ENCODE results near the gene GPC6.

GPC6 gene

GRCh38 chr13:94417294-94417693, 1190.7 kb downstream of the GPC6 start:
- Histone ChIP-seq H3K4me2 (ENCODE audit: low read depth, low read length, poor library complexity, severe bottlenecking) (no peak overlapping the region), H2AFZ (ENCODE audit: low read length) (no peak overlapping the region), H3K36me3 (ENCODE audit: insufficient read depth, low read length) (no peaks in the 10 kb centered on the region), H4K20me1 (ENCODE audit: insufficient read depth, low read length, poor library complexity, severe bottlenecking) (no peaks in the 10 kb centered on the region), H3K79me2 (ENCODE audit: insufficient read depth, low read length) (no peaks in the 10 kb centered on the region), H3K27me3 (ENCODE audit: insufficient read depth, low read length, poor library complexity, severe bottlenecking) (no peaks in the 10 kb centered on the region), H3F3A (ENCODE audit: low read depth) (no peaks in the 10 kb centered on the region), H3K9me2 (replicated peaks; ENCODE audit: low read depth, low read length) (no peaks in the 10 kb centered on the region), H3K4me3 (ENCODE audit: low read length, poor library complexity, severe bottlenecking) (no peak overlapping the region), H3K9ac (ENCODE audit: low read depth, low read length, poor library complexity, severe bottlenecking) (no peak overlapping the region), H3K4me1 (ENCODE audit: insufficient read depth, low read length, poor library complexity, severe bottlenecking) (peaks cover 4% of the 10 kb centered on the region), H3K9me3 (ENCODE audit: insufficient read depth, low read depth, low read length) (no peaks in the 10 kb centered on the region)
- no peak for TF ChIP-seq CTCF (conservative IDR thresholded peaks at IDR 0.05; ENCODE audit: low read length)
- TF ChIP-seq EZH2phosphoT487 (IDR thresholded peaks at IDR 0.05; ENCODE audit: borderline replicate concordance) = no peak

GRCh38 chr13:94419304-94419924, 1192.8 kb downstream of the GPC6 start:
- TF ChIP-seq EZH2phosphoT487 (IDR thresholded peaks at IDR 0.05; ENCODE audit: borderline replicate concordance) (no peak), CTCF (conservative IDR thresholded peaks at IDR 0.05; ENCODE audit: low read length) (no peak)
- Histone ChIP-seq H3K4me2 (ENCODE audit: low read depth, low read length, poor library complexity, severe bottlenecking) (no peak overlapping the region), H3K9me2 (replicated peaks; ENCODE audit: low read depth, low read length) (no peaks in the 10 kb centered on the region)

GRCh38 chr13:94419925-94420305, 1193.3 kb downstream of the GPC6 start:
- H3K9ac ChIP-seq (ENCODE audit: low read depth, low read length, poor library complexity, severe bottlenecking) = no peak overlapping the region
- H3F3A ChIP-seq (ENCODE audit: low read depth) = no peaks in the 10 kb centered on the region
- no peak for TF ChIP-seq CTCF (conservative IDR thresholded peaks at IDR 0.05; ENCODE audit: low read length)
- TF ChIP-seq EZH2phosphoT487 (IDR thresholded peaks at IDR 0.05; ENCODE audit: borderline replicate concordance) = no peak
- H3K4me3 ChIP-seq (ENCODE audit: low read length, poor library complexity, severe bottlenecking) = no peak overlapping the region
- H3K4me2 ChIP-seq (ENCODE audit: low read depth, low read length, poor library complexity, severe bottlenecking) = no peak overlapping the region
- H3K4me1 ChIP-seq (ENCODE audit: insufficient read depth, low read length, poor library complexity, severe bottlenecking) = peaks cover 4% of the 10 kb centered on the region
- H3K27me3 ChIP-seq (ENCODE audit: insufficient read depth, low read length, poor library complexity, severe bottlenecking) = no peaks in the 10 kb centered on the region
- no peaks in the 10 kb centered on the region for H3K36me3 ChIP-seq (ENCODE audit: insufficient read depth, low read length)
- no peak overlapping the region for H2AFZ ChIP-seq (ENCODE audit: low read length)
- no peaks in the 10 kb centered on the region for H3K9me3 ChIP-seq (ENCODE audit: insufficient read depth, low read depth, low read length)
- H3K9me2 ChIP-seq (replicated peaks; ENCODE audit: low read depth, low read length) = no peaks in the 10 kb centered on the region
- H3K79me2 ChIP-seq (ENCODE audit: insufficient read depth, low read length) = no peaks in the 10 kb centered on the region
- H4K20me1 ChIP-seq (ENCODE audit: insufficient read depth, low read length, poor library complexity, severe bottlenecking) = no peaks in the 10 kb centered on the region

More at GRCh38 chr13:94419304-94419924, 1192.8 kb downstream of the GPC6 start:
- Histone ChIP-seq H3F3A (ENCODE audit: low read depth) (no peaks in the 10 kb centered on the region), H3K9ac (ENCODE audit: low read depth, low read length, poor library complexity, severe bottlenecking) (no peak overlapping the region), H3K4me1 (ENCODE audit: insufficient read depth, low read length, poor library complexity, severe bottlenecking) (peaks cover 4% of the 10 kb centered on the region), H4K20me1 (ENCODE audit: insufficient read depth, low read length, poor library complexity, severe bottlenecking) (no peaks in the 10 kb centered on the region), H3K4me3 (ENCODE audit: low read length, poor library complexity, severe bottlenecking) (no peak overlapping the region), H3K27me3 (ENCODE audit: insufficient read depth, low read length, poor library complexity, severe bottlenecking) (no peaks in the 10 kb centered on the region), H2AFZ (ENCODE audit: low read length) (no peak overlapping the region), H3K9me3 (ENCODE audit: insufficient read depth, low read depth, low read length) (no peaks in the 10 kb centered on the region), H3K36me3 (ENCODE audit: insufficient read depth, low read length) (no peaks in the 10 kb centered on the region), H3K79me2 (ENCODE audit: insufficient read depth, low read length) (no peaks in the 10 kb centered on the region)
